Neural cell (in vitro differentiated cells): Measurements from ENCODE around the gene HEATR5A. TPM values are rescaled to one million over a fixed set of nuclear protein-coding genes. Genes with fewer than 3 reads are reported as not detected.

ENCODE experiments used
- H2AFZ ChIP-seq: fragments of 200-600, 300-800 bp; sonication (generic), shearing (Covaris generic); 2 replicates; pipeline ENCODE4 v1.6.0; 2014; ENCODE audit warnings: low read depth, mild to moderate bottlenecking, antibody characterized with exemption, low read length, moderate library complexity
- H3F3A ChIP-seq: fragments of 200-600 bp; shearing (Covaris generic); 2 replicates; pipeline ENCODE4 v1.6.1; 2016; ENCODE audit warnings: mild to moderate bottlenecking, moderate library complexity, mixed read lengths, antibody characterized with exemption, low read length; ENCODE audit not compliant: insufficient read depth, poor library complexity, severe bottlenecking
- H3K27ac ChIP-seq: fragments of 200-600, 300-800 bp; sonication (generic), shearing (Covaris generic); 2 replicates; pipeline ENCODE4 v1.5.1; 2014; ENCODE audit warnings: mild to moderate bottlenecking, low read length, moderate library complexity
- H3K27me3 ChIP-seq: fragments of 300-800, 200-600 bp; sonication (generic), shearing (Covaris generic); 2 replicates; pipeline ENCODE4 v1.6.0; 2014; ENCODE audit warnings: mild to moderate bottlenecking, low read depth, low read length, moderate library complexity; ENCODE audit not compliant: insufficient read depth
- H3K36me3 ChIP-seq: fragments of 300-800, 200-600 bp; sonication (generic), shearing (Covaris generic); 2 replicates; pipeline ENCODE4 v1.5.1; 2014; ENCODE audit warnings: mild to moderate bottlenecking, antibody characterized with exemption, low read length, moderate library complexity; ENCODE audit not compliant: insufficient read depth
- H3K4me2 ChIP-seq: fragments of 300-800, 200-600 bp; sonication (generic), shearing (Covaris generic); 2 replicates; pipeline ENCODE4 v1.6.0; 2014; ENCODE audit warnings: mild to moderate bottlenecking, low read length
- H3K4me3 ChIP-seq: fragments of 300-800, 200-600 bp; sonication (generic), shearing (Covaris generic); 2 replicates; pipeline ENCODE4 v1.5.1; 2014; ENCODE audit warnings: mild to moderate bottlenecking, low read length, moderate library complexity
- H3K79me2 ChIP-seq: fragments of 200-600 bp; shearing (Covaris generic); replicated peaks from 2 replicates; pipeline ENCODE4 v1.6.0; 2014; ENCODE audit warnings: mild to moderate bottlenecking, low read length, moderate library complexity; ENCODE audit not compliant: insufficient read depth
- H3K9ac ChIP-seq: fragments of 300-800, 200-600 bp; sonication (generic), shearing (Covaris generic); 2 replicates; pipeline ENCODE4 v1.6.1; 2016; ENCODE audit warnings: mild to moderate bottlenecking, low read length, mixed read lengths
- H3K9me2 ChIP-seq: fragments of 200-600 bp; shearing (Covaris generic); 2 replicates; pipeline ENCODE4 v1.6.1; 2016; ENCODE audit warnings: mild to moderate bottlenecking, low read length, mixed read lengths; ENCODE audit not compliant: insufficient read depth
- H3K9me3 ChIP-seq: fragments of 200-600, 300-800 bp; sonication (generic), shearing (Covaris generic); 2 replicates; pipeline ENCODE4 v1.6.1; 2016; ENCODE audit warnings: mild to moderate bottlenecking, mixed run types, low read length, moderate library complexity, mixed read lengths
- H4K20me1 ChIP-seq: fragments of 200-600 bp; shearing (Covaris generic); 2 replicates; pipeline ENCODE4 v1.6.1; 2016; ENCODE audit warnings: mild to moderate bottlenecking, mixed run types; ENCODE audit not compliant: insufficient read depth
- EP300 ChIP-seq: fragments of 450-650 bp; conservative IDR thresholded peaks from 2 replicates; pipeline ENCODE4 v1.6.1; 2014; ENCODE audit warnings: antibody characterized with exemption, mild to moderate bottlenecking, moderate library complexity; ENCODE audit not compliant: poor library complexity, severe bottlenecking
- EZH2 ChIP-seq: fragments of 200-600, 300-800 bp; shearing (Covaris generic), sonication (generic); IDR thresholded peaks from 2 replicates; pipeline ENCODE4 v1.6.1; 2014; ENCODE audit warnings: antibody characterized with exemption, low read length, borderline replicate concordance, mild to moderate bottlenecking; ENCODE audit not compliant: insufficient read depth, poor library complexity, severe bottlenecking
- MXI1 ChIP-seq: fragments of 450-650 bp; conservative IDR thresholded peaks from 2 replicates; pipeline ENCODE4 v1.6.1; 2014; ENCODE audit warnings: antibody characterized with exemption, mild to moderate bottlenecking; ENCODE audit not compliant: poor library complexity, severe bottlenecking
- POLR2AphosphoS5 ChIP-seq: IDR thresholded peaks from 2 replicates; pipeline ENCODE4 v1.6.1; 2012
- RAD21 ChIP-seq: fragments of 450-650 bp; conservative IDR thresholded peaks from 2 replicates; pipeline ENCODE4 v1.6.1; 2014; ENCODE audit warnings: antibody characterized with exemption, mild to moderate bottlenecking, moderate library complexity
- SMC3 ChIP-seq: fragments of 450-650 bp; conservative IDR thresholded peaks from 2 replicates; pipeline ENCODE4 v1.6.1; 2014; ENCODE audit warnings: antibody characterized with exemption, mild to moderate bottlenecking, moderate library complexity; ENCODE audit not compliant: poor library complexity
- TAF1 ChIP-seq: IDR thresholded peaks from 2 replicates; pipeline ENCODE4 v1.6.1; 2012; ENCODE audit warnings: low read depth
- polyA plus RNA-seq: library from polyadenylated mRNA; depleted of rRNA; stranded (reverse); fragments of >200 nt; gene quantifications from 2 replicates; pipeline ENCODE4 v1.2.3, GENCODE V29; 2014
- TF ChIP-seq, protein P1 (sequence below): IDR thresholded peaks from 2 replicates; pipeline ENCODE4 v1.6.1; 2012; ENCODE audit warnings: borderline replicate concordance
- TF ChIP-seq, protein P2 (sequence below): fragments of 450-650 bp; IDR thresholded peaks from 2 replicates; pipeline ENCODE4 v1.5.1; 2014; ENCODE audit warnings: antibody characterized with exemption, mild to moderate bottlenecking, moderate library complexity; ENCODE audit not compliant: poor library complexity, severe bottlenecking

Gene HEATR5A
- polyA plus RNA-seq, 1 donor from 2014 or later: 5.2 TPM

DNA sequence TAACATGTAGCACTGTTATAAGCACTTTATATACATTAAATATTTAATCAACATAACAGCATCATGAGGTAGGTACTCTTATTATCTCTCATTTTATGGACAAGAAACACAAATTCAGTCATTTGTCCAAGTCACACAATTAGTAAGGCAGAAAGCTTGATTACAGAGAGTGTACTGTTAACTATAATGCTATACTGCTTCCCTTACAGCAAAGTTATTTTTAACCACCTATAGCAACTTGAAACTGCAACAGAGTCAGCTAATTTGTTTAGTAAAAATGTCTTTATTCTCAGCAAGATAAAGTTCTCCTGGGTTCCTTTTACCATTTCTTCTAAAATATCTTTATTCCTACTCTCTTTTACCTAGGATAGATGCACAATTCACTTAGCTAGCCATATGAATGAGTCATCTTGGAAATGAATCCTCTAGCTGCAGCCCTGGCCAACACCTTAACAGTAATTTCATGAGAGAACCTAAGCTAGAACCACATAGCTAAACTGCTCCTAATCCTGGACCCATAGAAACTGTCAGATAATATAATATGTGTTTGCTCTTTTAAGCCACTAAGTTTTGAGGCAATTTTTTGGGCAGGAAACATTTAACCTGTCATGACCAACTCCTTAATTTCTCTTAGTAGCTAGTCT lies 122.5 kb downstream of the HEATR5A start (continued):
- TF ChIP-seq EZH2 (no peak), POLR2AphosphoS5 (no peak), TAF1 (no peak), RAD21 (no peak), MXI1 (no peak)

DNA sequence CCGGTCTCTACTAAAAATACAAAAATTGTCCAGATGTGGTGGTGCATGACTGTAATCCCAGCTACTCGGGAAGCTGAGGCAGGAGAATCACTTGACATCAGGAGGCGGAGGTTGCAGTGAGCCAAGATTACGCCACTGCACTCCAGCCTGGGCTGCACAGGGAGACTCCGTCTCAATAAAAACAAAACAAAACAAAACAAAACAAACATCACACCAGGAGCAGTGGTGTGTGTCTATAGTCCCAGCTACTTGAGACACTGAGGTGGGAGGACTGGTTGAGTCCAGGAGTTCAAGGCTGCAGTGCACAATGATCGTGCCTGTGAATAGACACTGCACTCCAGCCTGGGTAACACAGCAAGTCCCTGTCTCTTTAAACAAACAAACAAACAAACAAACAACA lies 123.2 kb downstream of the HEATR5A start:
- Histone ChIP-seq H3F3A (no peaks in the 10 kb centered on the region), H3K79me2 (no peaks in the 10 kb centered on the region), H4K20me1 (no peaks in the 10 kb centered on the region), H3K4me3 (no peak overlapping the region), H3K27me3 (no peaks in the 10 kb centered on the region), H3K4me2 (no peak overlapping the region), H3K9me2 (no peaks in the 10 kb centered on the region), H3K9me3 (no peaks in the 10 kb centered on the region), H2AFZ (no peak overlapping the region), H3K9ac (no peak overlapping the region), H3K27ac (no peak overlapping the region), H3K36me3 (no peaks in the 10 kb centered on the region)
- TF ChIP-seq, protein P1, sequence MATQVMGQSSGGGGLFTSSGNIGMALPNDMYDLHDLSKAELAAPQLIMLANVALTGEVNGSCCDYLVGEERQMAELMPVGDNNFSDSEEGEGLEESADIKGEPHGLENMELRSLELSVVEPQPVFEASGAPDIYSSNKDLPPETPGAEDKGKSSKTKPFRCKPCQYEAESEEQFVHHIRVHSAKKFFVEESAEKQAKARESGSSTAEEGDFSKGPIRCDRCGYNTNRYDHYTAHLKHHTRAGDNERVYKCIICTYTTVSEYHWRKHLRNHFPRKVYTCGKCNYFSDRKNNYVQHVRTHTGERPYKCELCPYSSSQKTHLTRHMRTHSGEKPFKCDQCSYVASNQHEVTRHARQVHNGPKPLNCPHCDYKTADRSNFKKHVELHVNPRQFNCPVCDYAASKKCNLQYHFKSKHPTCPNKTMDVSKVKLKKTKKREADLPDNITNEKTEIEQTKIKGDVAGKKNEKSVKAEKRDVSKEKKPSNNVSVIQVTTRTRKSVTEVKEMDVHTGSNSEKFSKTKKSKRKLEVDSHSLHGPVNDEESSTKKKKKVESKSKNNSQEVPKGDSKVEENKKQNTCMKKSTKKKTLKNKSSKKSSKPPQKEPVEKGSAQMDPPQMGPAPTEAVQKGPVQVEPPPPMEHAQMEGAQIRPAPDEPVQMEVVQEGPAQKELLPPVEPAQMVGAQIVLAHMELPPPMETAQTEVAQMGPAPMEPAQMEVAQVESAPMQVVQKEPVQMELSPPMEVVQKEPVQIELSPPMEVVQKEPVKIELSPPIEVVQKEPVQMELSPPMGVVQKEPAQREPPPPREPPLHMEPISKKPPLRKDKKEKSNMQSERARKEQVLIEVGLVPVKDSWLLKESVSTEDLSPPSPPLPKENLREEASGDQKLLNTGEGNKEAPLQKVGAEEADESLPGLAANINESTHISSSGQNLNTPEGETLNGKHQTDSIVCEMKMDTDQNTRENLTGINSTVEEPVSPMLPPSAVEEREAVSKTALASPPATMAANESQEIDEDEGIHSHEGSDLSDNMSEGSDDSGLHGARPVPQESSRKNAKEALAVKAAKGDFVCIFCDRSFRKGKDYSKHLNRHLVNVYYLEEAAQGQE: no peak
- no peak for TF ChIP-seq RAD21
- TF ChIP-seq EZH2: no peak
- TF ChIP-seq SMC3: no peak
- no peak for TF ChIP-seq POLR2AphosphoS5
- TF ChIP-seq EP300: no peak
- no peak for TF ChIP-seq TAF1
- no peak for TF ChIP-seq MXI1
- TF ChIP-seq, protein P2, sequence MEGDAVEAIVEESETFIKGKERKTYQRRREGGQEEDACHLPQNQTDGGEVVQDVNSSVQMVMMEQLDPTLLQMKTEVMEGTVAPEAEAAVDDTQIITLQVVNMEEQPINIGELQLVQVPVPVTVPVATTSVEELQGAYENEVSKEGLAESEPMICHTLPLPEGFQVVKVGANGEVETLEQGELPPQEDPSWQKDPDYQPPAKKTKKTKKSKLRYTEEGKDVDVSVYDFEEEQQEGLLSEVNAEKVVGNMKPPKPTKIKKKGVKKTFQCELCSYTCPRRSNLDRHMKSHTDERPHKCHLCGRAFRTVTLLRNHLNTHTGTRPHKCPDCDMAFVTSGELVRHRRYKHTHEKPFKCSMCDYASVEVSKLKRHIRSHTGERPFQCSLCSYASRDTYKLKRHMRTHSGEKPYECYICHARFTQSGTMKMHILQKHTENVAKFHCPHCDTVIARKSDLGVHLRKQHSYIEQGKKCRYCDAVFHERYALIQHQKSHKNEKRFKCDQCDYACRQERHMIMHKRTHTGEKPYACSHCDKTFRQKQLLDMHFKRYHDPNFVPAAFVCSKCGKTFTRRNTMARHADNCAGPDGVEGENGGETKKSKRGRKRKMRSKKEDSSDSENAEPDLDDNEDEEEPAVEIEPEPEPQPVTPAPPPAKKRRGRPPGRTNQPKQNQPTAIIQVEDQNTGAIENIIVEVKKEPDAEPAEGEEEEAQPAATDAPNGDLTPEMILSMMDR: no peak

DNA sequence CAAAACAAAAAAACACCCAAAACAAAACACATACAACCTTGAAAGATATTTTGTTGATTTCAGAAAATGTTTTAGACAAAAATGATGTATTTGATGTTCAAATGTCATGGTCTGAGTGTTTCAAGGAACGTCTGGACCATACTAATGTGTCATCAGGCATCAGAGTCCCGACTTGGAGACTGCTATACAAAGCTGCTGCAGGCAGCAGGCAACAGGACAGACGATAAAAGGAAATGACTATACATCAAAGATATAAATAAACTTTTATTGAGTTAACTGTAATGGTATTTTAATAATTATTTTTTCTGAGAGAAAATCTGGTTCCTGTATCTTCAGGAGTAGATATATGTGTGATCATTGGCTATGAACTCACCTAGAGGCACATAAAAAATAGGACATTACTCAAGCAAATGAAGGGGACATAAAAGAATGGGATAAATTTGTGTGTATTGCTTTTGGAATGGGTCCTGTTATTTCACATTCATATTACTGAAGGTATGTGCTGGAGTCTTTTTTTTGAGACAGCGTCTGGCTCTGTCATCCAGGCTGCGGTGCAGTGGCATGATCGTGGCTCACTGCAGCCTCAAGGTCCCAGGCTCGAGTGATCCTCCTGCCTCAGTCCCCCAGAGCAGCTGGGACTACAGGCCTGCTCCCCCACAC lies 125.5 kb downstream of the HEATR5A start:
- Histone ChIP-seq H3K27ac (no peak overlapping the region), H3K4me3 (no peak overlapping the region), H3K4me2 (no peak overlapping the region), H3K27me3 (no peaks in the 10 kb centered on the region), H3K9me3 (no peaks in the 10 kb centered on the region), H3K9me2 (no peaks in the 10 kb centered on the region), H3K36me3 (no peaks in the 10 kb centered on the region), H2AFZ (no peak overlapping the region), H4K20me1 (no peaks in the 10 kb centered on the region), H3K79me2 (no peaks in the 10 kb centered on the region), H3F3A (no peaks in the 10 kb centered on the region), H3K9ac (no peak overlapping the region)
- TF ChIP-seq RAD21 (no peak), POLR2AphosphoS5 (no peak), EP300 (no peak), TAF1 (no peak), MXI1 (no peak), EZH2 (no peak), SMC3 (no peak)
- TF ChIP-seq, protein P2: no peak
- TF ChIP-seq, protein P1: no peak
